Measurements from ENCODE around the gene CNTF.

Gene CNTF

DNA sequence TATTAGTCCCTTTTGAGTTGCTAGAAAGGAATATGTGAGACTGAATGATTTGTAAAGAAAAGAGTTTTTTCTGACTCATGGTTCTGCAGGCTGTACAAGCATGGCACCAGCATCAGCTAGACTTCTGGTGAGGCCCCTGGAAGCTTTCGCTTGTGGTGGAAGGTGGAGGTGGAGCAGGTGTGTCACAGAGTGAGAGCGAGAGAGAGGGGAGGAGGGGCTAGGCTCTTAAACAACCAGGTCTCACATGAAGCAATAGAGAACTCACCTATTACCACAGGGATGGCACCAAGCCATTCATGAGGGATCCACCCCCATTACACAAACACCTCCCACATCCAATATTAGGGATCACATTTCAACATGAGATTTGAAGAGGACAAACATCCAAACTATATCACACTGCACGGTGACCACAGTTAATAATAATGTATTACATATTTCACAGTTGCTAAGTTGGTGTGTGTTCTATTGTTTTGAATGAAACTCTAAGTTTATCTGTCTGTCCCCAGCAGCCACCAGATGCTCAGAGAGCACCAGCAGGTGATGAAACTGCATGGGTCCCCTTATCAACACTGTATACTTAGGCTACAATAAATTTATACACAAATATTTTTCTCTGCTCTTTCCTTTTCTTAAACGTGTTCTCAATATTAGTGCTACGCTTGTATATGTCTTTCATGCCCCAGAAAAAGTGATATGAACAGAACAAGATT is 29.5 kb upstream of the CNTF start:
- H3K36me3 ChIP-seq = peaks cover 46 to 99% (median 80%) of the 10 kb centered on the region in 11 experiments
- no peaks in the 10 kb centered on the region for H3K27me3 ChIP-seq
- no peak overlapping the region for H3K4me3 ChIP-seq
- no peak overlapping the region for H3K4me2 ChIP-seq
- H3K4me1 ChIP-seq = peaks cover 0 to 23% (median 7%) of the 10 kb centered on the region in 10 experiments; a peak in 11 of 20 replicates
- peaks cover 40 to 100% (median 84%) of the 10 kb centered on the region in 11 experiments; a peak in 21 of 22 replicates for H4K20me1 ChIP-seq
- H3K9me3 ChIP-seq (replicated peaks in 1 of 11) = no peaks in the 10 kb centered on the region
- no peak for TF ChIP-seq Cebpa-rat (IDR thresholded peaks at IDR 0.05)
- no peak overlapping the region for H3K27ac ChIP-seq
- H3K9ac ChIP-seq = no peak overlapping the region

GRCh38 chr11:58594826-58595225 is 27.6 kb upstream of the CNTF start:
- no peak for TF ChIP-seq Cebpa-rat (IDR thresholded peaks at IDR 0.05)
- H3K9me3 ChIP-seq (replicated peaks in 1 of 11) = no peaks in the 10 kb centered on the region
- H3K4me3 ChIP-seq = no peak overlapping the region
- H3K27ac ChIP-seq = no peak overlapping the region
- H4K20me1 ChIP-seq = peaks cover 45 to 100% (median 92%) of the 10 kb centered on the region in 11 experiments; a peak in 21 of 22 replicates
- H3K4me1 ChIP-seq = peaks cover 0 to 23% (median 6%) of the 10 kb centered on the region in 10 experiments; a peak in 8 of 20 replicates
- H3K36me3 ChIP-seq = peaks cover 41 to 100% (median 81%) of the 10 kb centered on the region in 11 experiments
- no peak overlapping the region for H3K4me2 ChIP-seq
- H3K9ac ChIP-seq = no peak overlapping the region
- H3K27me3 ChIP-seq = no peaks in the 10 kb centered on the region

DNA sequence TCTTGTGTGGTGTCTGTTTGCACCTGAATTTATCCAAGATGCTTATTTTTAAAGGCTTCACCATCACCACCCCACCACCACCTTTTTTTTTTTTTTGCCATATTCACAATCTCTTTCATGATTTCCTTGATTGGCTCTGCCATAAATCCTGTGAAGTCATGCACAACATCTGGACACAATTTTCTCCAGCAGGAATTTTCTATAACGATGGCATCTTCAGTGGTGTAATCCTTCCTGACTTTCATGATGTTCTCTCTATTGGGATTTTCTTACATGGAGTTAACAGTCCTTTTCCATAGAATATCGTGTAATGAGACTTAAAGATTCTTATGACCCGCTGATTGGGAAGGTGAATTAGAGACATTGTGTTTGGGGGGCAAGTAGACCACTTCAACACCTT is 25.8 kb upstream of the CNTF start:
- no peak overlapping the region for H3K9ac ChIP-seq
- H3K4me3 ChIP-seq = no peak overlapping the region
- no peak overlapping the region for H3K27ac ChIP-seq
- peaks cover 0 to 5% (median 0%) of the 10 kb centered on the region in 11 experiments; a peak in 2 of 22 replicates for H3K9me3 ChIP-seq (replicated peaks in 1 of 11)
- H3K27me3 ChIP-seq = no peaks in the 10 kb centered on the region
- peaks cover 0 to 23% (median 9%) of the 10 kb centered on the region in 10 experiments; a peak in 8 of 20 replicates for H3K4me1 ChIP-seq
- peaks cover 45 to 100% (median 99%) of the 10 kb centered on the region in 11 experiments; a peak in 21 of 22 replicates for H4K20me1 ChIP-seq
- TF ChIP-seq Cebpa-rat (IDR thresholded peaks at IDR 0.05) = no peak
- H3K36me3 ChIP-seq = peaks cover 30 to 100% (median 81%) of the 10 kb centered on the region in 11 experiments
- peak overlapping the region in 1 of 11 experiments; percentile 43; a peak in 3 of 22 replicates for H3K4me2 ChIP-seq

GRCh38 chr11:58597486-58598144 is 24.9 kb upstream of the CNTF start:
- no peak overlapping the region for H3K4me2 ChIP-seq
- H4K20me1 ChIP-seq = peaks cover 40 to 100% (median 97%) of the 10 kb centered on the region in 11 experiments; a peak in 21 of 22 replicates
- TF ChIP-seq Cebpa-rat (IDR thresholded peaks at IDR 0.05) = no peak
- peaks cover 0 to 10% (median under 1%) of the 10 kb centered on the region in 11 experiments; a peak in 5 of 22 replicates for H3K9me3 ChIP-seq (replicated peaks in 1 of 11)
- H3K27ac ChIP-seq = no peak overlapping the region
- no peaks in the 10 kb centered on the region for H3K27me3 ChIP-seq
- peaks cover 0 to 23% (median 9%) of the 10 kb centered on the region in 10 experiments; a peak in 8 of 20 replicates for H3K4me1 ChIP-seq
- no peak overlapping the region for H3K4me3 ChIP-seq
- H3K9ac ChIP-seq = no peak overlapping the region
- H3K36me3 ChIP-seq = peaks cover 30 to 100% (median 81%) of the 10 kb centered on the region in 11 experiments

GRCh38 chr11:58600510-58600909 is 22.0 kb upstream of the CNTF start:
- H4K20me1 ChIP-seq = peaks cover 42 to 100% (median 97%) of the 10 kb centered on the region in 11 experiments; a peak in 21 of 22 replicates

DNA sequence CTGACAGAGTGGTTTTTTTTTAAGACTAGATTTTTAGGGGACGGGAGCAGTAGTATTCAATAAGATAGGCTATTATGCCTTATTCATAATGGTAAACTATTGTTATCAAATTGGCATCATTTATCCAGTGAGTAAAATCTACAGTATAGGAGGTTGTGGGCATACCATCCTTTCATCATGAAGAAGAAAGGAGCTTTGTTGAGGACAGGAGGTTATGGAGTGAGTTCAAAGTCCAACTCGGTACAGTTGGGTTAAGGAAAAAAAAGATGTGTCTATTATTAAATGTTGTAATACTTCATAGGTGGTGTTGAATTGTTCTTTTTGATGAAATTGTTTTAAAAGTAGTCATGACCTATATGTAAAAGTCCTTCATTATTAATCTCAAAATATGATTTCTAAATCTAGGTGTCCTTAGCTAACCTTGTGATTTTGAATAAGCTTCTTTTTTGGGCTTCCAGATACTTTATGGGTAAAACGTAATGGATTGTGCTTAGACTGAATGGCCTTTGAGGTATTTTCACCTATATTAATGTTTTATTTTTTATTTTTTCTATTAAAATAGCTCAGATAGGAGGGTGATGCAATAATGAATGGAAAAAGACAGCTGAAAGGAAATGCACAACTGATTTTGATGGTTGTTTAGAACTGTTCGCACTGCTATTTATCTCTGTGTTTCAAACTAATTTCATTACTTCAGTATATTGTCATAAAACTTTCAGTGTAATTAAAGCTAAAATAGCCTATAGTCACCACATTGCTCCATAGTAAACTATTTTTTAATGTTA is 15.3 kb upstream of the CNTF start:
- Histone ChIP-seq H3K27me3 (no peaks in the 10 kb centered on the region), H3K4me2 (no peak overlapping the region), H3K4me1 (peaks cover 0 to 50% (median 0%) of the 10 kb centered on the region in 10 experiments; a peak in 5 of 20 replicates), H4K20me1 (peaks cover 33 to 84% (median 70%) of the 10 kb centered on the region in 11 experiments; a peak in 21 of 22 replicates), H3K27ac (no peak overlapping the region), H3K36me3 (peaks cover 44 to 85% (median 63%) of the 10 kb centered on the region in 11 experiments), H3K9me3 (replicated peaks in 1 of 11) (peaks cover 0 to 14% (median 7%) of the 10 kb centered on the region in 11 experiments; a peak in 5 of 22 replicates), H3K9ac (no peak overlapping the region), H3K4me3 (no peak overlapping the region)
- no peak for TF ChIP-seq Cebpa-rat (IDR thresholded peaks at IDR 0.05)

More at GRCh38 chr11:58600510-58600909, 22.0 kb upstream of the CNTF start:
- Histone ChIP-seq H3K36me3 (peaks cover 34 to 96% (median 81%) of the 10 kb centered on the region in 11 experiments; a peak in 21 of 22 replicates), H3K9ac (no peak overlapping the region), H3K9me3 (replicated peaks in 1 of 11) (peaks cover 0 to 19% (median 11%) of the 10 kb centered on the region in 11 experiments; a peak in 7 of 22 replicates), H3K4me1 (peaks cover 0 to 21% (median 6%) of the 10 kb centered on the region in 10 experiments; a peak in 12 of 20 replicates), H3K4me2 (no peak overlapping the region), H3K27ac (no peak overlapping the region), H3K4me3 (no peak overlapping the region), H3K27me3 (no peaks in the 10 kb centered on the region)
- no peak for TF ChIP-seq Cebpa-rat (IDR thresholded peaks at IDR 0.05)

DNA sequence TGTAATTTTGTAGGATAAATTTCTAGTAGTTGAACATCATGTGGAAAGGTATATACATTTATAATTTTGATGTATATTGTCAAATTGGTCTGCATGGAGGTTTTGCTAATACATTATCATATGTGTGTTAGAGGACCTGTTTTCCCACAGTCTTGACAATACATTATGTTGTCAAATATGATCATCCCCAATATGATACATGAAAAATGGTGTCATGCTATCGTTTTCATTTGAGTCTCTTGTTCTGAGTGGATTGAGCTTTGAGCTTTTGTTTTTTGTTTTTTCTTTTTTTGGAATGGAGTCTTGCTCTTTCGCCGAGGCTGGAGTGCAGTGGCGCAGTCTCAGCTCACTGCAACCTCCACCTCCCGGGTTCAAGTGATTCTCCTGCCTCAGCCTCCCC is 14.1 kb upstream of the CNTF start:
- H3K27ac ChIP-seq = no peak overlapping the region
- peaks cover 44 to 85% (median 63%) of the 10 kb centered on the region in 11 experiments for H3K36me3 ChIP-seq
- H3K4me2 ChIP-seq = no peak overlapping the region
- peaks cover 0 to 55% (median 0%) of the 10 kb centered on the region in 10 experiments; a peak in 5 of 20 replicates for H3K4me1 ChIP-seq
- H3K9ac ChIP-seq = no peak overlapping the region
- H3K4me3 ChIP-seq = no peak overlapping the region
- peaks cover 24 to 71% (median 59%) of the 10 kb centered on the region in 11 experiments; a peak in 19 of 22 replicates for H4K20me1 ChIP-seq
- H3K27me3 ChIP-seq = no peaks in the 10 kb centered on the region
- TF ChIP-seq Cebpa-rat (IDR thresholded peaks at IDR 0.05) = no peak
- peaks cover 0 to 7% (median 0%) of the 10 kb centered on the region in 11 experiments; a peak in 2 of 22 replicates for H3K9me3 ChIP-seq (replicated peaks in 1 of 11)

GRCh38 chr11:58609723-58610122 is 12.7 kb upstream of the CNTF start:
- H3K4me3 ChIP-seq = no peak overlapping the region
- no peak for TF ChIP-seq Cebpa-rat (IDR thresholded peaks at IDR 0.05)
- no peak overlapping the region for H3K27ac ChIP-seq
- H3K4me2 ChIP-seq = 0 out of 22 replicates have a peak overlapping the region, but pooled peaks of 1 of the 11 experiments have one; percentile 4
- H3K36me3 ChIP-seq = peaks cover 51 to 85% (median 63%) of the 10 kb centered on the region in 11 experiments
- peaks cover 13 to 58% (median 45%) of the 10 kb centered on the region in 11 experiments; a peak in 18 of 22 replicates for H4K20me1 ChIP-seq
- peaks cover 0 to 55% (median 0%) of the 10 kb centered on the region in 10 experiments; a peak in 5 of 20 replicates for H3K4me1 ChIP-seq
- H3K9me3 ChIP-seq (replicated peaks in 1 of 11) = no peaks in the 10 kb centered on the region
- H3K27me3 ChIP-seq = no peaks in the 10 kb centered on the region
- no peak overlapping the region for H3K9ac ChIP-seq

All from BLaER1 treated with 17β-estradiol and CSF1 and Interleukin-3, amounts not matched to agents 10 nM and 100 nM (cell line).